Colon (tissue), 2 donors: ENCODE data around the gene STYXL1.
"Not testable (repeated sequence)": the region's sequence is repeated elsewhere in the genome, so short reads cannot be mapped to it uniquely, and the experiment has no call there.

Experiments
- FAIRE-seq: peaks from 2 replicates; lab custom pipeline; 2012; peaks lifted over from hg19 to GRCh38; lab: Jason Lieb, UNC
- donor health status: control.
- donor health status: control.

STYXL1 gene

GRCh38 chr7:76047811-76048667, at the start of gene STYXL1, which contains the start of gene MDH2:
Gene STYXL1 (minus strand): TSS chr7:76048000. CDS start chr7:76030523, 17,477 bp downstream.
Gene MDH2 (plus strand): TSS chr7:76048106. CDS start chr7:76048161, 55 bp downstream.
- FAIRE-seq, result no peak

GRCh38 chr7:76095908-76096307, 48.1 kb upstream of the STYXL1 start:
- FAIRE-seq, result no peak

- not testable (repeated sequence) for FAIRE-seq
These were observed 46.5 kb upstream of the STYXL1 start for GRCh38 chr7:76094326-76094725.

- FAIRE-seq, result not testable (repeated sequence)
These were observed 45.7 kb upstream of the STYXL1 start for GRCh38 chr7:76093531-76093930.

- no peak for FAIRE-seq
These were observed 43.7 kb upstream of the STYXL1 start for GRCh38 chr7:76091506-76091905.

- FAIRE-seq, result no peak
These were observed 42.2 kb upstream of the STYXL1 start for GRCh38 chr7:76089865-76090475.

- not testable (repeated sequence) for FAIRE-seq
These were observed 39.6 kb upstream of the STYXL1 start for GRCh38 chr7:76087362-76087791.

- no peak for FAIRE-seq
These were observed 38.3 kb upstream of the STYXL1 start for GRCh38 chr7:76086070-76086469.

GRCh38 chr7:76084115-76084514, 36.3 kb upstream of the STYXL1 start:
- FAIRE-seq, result not testable (repeated sequence)

GRCh38 chr7:76080204-76080603, 32.4 kb upstream of the STYXL1 start:
- no peak for FAIRE-seq

- no peak for FAIRE-seq
These were observed 29.6 kb upstream of the STYXL1 start for GRCh38 chr7:76077435-76077834.

- FAIRE-seq, result no peak
These were observed 29.2 kb upstream of the STYXL1 start for GRCh38 chr7:76076995-76077394.

- no peak for FAIRE-seq
These were observed 27.2 kb upstream of the STYXL1 start for GRCh38 chr7:76074972-76075370.

- no peak for FAIRE-seq
These were observed 26.6 kb upstream of the STYXL1 start for GRCh38 chr7:76074306-76074971.

GRCh38 chr7:76073335-76073990, 25.7 kb upstream of the STYXL1 start:
- FAIRE-seq, result no peak

- FAIRE-seq, result no peak
These were observed 24.7 kb upstream of the STYXL1 start for GRCh38 chr7:76072243-76073148.

- FAIRE-seq, result no peak
These were observed 23.8 kb upstream of the STYXL1 start for GRCh38 chr7:76071316-76072242.

GRCh38 chr7:76069238-76069638, 21.4 kb upstream of the STYXL1 start:
- no peak for FAIRE-seq

- no peak for FAIRE-seq
These were observed 19.1 kb upstream of the STYXL1 start for GRCh38 chr7:76066716-76067503.
